NCI-H2227 (cell line): ENCODE measurements around the gene NDOR1.

Experiments used
- DNase-seq: peaks from one replicate; lab custom pipeline; 2025; ENCODE audit not compliant: unreplicated experiment; lab: John Stamatoyannopoulos, UW

Gene NDOR1

GRCh38 chr9:137182836-137183235 lies 22.7 kb upstream of the NDOR1 start:
- DNase-seq, result no peak

- no peak for DNase-seq
These were observed 21.4 kb upstream of the NDOR1 start for GRCh38 chr9:137183980-137184595.

GRCh38 chr9:137184881-137185660 lies 20.4 kb upstream of the NDOR1 start:
- DNase-seq, result no peak

GRCh38 chr9:137185921-137186320 lies 19.6 kb upstream of the NDOR1 start:
- no peak for DNase-seq

DNA sequence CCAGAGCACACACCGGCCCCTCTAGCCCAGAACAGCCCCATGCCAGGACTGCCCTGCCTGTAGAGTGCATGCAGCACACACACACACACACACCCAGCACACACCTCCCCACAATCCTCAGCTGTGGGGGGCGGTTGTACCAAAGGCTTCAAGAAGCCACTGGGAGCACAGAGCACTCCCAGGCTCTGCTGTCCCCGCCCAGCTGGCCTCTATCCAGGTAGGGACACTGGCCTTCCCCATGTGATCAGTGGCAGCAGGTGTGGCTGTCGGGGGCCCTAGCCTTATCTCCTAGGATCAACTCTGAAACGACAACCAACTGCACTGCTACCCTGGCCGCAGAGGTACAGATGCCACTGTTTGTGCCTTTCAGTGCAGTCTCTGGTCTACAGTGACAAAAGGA lies 19.1 kb upstream of the NDOR1 start:
- no peak for DNase-seq

DNA sequence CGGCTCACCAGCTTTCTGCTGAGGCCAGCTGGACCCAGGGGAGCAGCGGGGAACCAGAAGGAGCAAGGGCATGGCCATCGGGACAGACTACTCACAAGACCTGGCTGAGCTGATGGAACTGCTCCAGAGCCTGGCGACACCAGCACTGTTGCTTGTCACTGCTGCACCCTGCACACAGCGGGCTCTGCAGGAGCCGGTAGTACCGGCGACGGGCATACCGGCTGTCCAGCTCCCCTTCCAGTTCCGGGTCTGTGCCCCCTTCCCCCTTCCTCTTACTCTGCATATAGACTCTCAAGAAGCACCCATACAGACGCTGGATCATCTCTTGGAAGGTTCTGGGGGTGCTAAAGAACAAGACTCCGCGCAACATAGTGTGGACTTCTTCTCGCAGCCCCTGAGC lies 18.1 kb upstream of the NDOR1 start:
- DNase-seq, result no peak

DNA sequence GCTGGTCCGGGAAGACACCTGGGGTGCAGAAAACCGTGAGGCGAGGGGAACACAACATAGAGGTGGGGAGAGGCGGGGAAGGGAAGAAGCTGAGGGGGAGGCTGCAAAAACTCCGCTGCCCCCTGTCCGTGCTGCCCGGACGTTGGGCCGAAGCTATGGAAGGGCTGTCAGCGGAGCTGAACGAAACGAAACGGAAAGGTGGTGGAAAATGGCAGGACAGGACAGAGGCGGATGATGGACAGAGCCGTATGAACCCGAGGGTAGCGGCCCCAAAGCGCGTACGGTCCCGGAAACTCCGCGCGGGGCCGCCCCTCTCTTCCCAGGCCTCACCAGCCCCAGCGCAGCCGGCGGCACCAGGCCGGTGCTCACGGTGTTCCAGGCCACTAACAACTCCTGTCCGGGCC lies 17.4 kb upstream of the NDOR1 start:
- no peak for DNase-seq

DNA sequence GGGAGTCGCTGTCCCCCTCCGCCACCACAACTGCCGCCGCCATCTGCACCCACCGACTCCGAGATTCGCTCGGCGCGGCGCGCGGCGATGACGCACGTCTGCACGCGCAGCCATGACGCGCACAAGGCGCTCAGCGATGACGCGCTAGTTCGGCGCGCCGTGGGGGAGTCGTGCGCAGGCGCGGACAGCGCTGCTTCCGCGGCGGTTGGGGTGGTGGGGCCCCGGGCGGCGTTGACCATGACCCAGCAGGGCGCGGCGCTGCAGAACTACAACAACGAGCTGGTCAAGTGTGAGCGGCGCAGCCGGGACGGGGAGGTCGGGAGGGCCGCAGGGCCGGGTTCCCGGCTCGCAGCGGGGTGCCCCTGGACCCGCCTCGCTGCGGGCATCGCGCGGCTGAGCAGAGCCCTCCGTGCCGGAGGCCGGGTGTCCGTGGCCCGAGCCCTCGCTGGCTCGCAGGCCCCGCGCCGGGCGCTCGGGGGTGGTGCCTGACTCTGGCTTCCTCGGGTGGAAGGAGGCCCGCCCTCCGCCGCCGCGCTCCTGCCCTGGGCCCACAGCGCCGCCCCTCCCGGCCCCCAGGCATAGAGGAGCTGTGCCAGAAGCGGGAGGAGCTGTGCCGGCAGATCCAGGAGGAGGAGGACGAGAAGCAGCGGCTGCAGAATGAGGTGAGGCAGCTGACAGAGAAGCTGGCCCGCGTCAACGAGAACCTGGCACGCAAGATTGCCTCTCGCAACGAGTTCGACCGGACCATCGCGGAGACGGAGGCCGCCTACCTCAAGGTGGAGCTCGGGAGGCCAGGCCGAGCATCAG lies 16.8 kb upstream of the NDOR1 start, which contains the start of the genes ANAPC2 and SSNA1:
Gene ANAPC2 (minus strand): TSS at position 71 of the 807 bp plus-strand sequence. CDS start 28 bp downstream, at position 43.
Gene SSNA1 (plus strand): TSS at position 187 of the 807 bp plus-strand sequence. CDS start 51 bp downstream, at position 238.
- DNase-seq, result peak; percentile 96

GRCh38 chr9:137189297-137190295 lies 15.9 kb upstream of the NDOR1 start:
- DNase-seq, result no peak

DNA sequence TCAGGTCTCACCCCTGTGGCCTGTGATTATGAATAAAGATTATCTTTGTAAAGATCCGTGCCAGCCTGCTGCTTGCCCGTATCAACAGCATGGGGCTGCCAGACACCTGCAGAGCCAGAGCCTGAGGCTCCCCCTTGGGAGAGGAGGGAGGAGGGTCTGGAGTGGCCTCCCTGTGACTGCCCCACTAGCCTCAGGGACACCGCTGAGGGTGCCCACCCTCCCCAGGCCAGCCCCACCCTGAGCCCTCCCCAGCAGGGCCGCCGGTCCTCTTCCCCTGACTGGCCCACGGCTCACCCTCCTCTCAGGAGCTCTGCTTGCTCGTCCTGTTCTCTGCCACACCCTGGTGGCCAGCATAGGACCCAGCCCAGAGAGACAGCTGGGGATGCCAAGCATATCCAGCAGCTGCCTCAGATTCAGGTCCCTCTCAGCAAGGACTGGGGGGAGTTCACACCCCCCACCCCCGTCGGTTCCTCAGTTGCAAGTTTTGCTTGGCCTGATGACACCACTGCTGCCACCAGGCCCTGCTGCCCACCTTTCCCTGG lies 15.1 kb upstream of the NDOR1 start:
- no peak for DNase-seq

DNA sequence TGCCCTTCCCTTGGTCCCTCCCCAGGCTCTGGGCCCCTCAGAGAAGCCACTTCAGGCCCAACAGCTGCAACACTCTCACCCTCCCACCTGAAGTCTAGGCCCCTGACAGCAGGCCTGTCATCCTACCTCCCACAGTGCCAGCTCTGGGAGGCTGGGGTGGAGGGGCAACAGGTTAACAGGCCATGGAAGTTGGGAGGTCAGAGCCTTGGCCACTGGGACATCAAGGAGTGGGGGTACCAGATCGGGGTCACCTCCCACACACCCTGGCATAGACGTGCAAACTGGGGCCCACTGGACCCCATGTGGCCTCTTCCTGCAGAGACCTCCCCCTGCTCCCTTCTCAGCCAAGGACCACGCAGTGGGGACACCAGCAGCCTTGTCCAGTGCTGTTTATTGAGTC lies 14.3 kb upstream of the NDOR1 start:
- DNase-seq, result no peak

- DNase-seq, result no peak
These were observed 13.6 kb upstream of the NDOR1 start for GRCh38 chr9:137191691-137192447.

DNA sequence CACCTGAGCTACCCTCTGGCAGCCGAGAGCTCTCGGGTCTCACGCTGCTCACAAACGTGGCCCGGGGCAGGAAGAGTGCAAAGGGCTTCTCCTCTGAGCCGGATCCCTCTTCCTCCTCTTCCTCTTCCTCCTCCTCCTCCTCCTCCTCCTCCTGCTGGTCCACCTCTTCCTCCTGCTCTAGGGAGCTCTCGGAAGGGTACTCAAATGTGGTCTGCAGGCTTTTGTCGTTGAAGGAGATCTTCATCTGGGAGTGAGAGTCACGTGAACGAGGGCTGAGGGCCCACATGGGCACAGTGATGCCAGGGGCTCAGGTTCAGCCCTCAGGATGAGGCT lies 13.1 kb upstream of the NDOR1 start:
- no peak for DNase-seq

- DNase-seq, result peak; percentile 24
These were observed 12.6 kb upstream of the NDOR1 start for GRCh38 chr9:137192859-137193258.

- no peak for DNase-seq
These were observed 11.7 kb upstream of the NDOR1 start for GRCh38 chr9:137193771-137194170.

DNA sequence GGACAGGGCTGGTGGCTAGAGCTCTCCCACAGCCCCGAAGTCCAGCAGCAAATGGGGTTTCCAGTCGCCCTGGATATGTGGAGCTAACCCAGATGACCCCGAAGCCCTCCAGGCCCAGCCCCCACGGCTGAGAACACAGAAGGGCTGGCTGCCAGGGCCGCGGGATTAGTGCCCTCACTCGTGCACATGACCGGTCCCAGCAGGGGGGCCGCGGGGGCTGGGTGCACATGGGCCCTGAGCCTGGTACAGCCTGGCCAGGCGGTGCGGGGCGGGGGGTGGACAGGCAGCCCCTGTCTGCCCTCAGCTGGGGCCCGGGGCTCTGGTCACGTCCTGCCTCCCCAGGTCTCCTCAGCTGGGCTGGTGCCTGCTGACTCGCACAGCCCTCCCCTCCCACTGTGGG lies 11.1 kb upstream of the NDOR1 start:
- no peak for DNase-seq

GRCh38 chr9:137194909-137195308 lies 10.6 kb upstream of the NDOR1 start:
- no peak for DNase-seq

GRCh38 chr9:137195525-137196220 lies 9.8 kb upstream of the NDOR1 start:
- no peak for DNase-seq
